Activated CD4-positive, alpha-beta T cell treated with anti-CD3 and anti-CD28 coated beads, Interleukin-2, amount 50 U/mL, for 48 hours (primary cell): Measurements from ENCODE around the gene PRDM16.
"Not testable (repeated sequence)": the region's sequence is repeated elsewhere in the genome, so short reads cannot be mapped to it uniquely, and the experiment has no call there.

Experiments
- DNase-seq, 2 experiments: peaks; one replicate each; pipeline ENCODE4 v3.0.0-alpha.2; 2020

PRDM16 gene

DNA sequence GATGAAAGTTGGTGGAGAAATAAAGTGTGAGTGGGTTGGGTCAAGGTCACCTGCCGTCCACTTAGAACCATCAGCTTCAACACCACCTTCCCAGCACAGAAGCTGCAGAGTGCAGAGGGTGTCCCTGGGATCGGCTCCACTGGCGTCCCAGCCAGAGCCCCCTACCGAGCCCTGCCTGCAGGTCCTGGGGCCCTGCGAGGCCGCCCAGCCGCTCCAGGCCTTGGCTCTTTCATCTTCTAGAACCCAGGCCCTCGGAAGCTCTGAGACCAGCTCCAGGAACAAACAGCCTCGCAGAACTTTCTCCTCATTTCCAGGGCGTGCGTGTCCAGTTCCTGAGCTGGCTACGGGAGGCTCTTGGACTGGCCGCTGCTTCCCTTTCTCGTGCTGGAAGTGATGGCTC is 166.0 kb downstream of the PRDM16 start:
- no peak for DNase-seq

DNA sequence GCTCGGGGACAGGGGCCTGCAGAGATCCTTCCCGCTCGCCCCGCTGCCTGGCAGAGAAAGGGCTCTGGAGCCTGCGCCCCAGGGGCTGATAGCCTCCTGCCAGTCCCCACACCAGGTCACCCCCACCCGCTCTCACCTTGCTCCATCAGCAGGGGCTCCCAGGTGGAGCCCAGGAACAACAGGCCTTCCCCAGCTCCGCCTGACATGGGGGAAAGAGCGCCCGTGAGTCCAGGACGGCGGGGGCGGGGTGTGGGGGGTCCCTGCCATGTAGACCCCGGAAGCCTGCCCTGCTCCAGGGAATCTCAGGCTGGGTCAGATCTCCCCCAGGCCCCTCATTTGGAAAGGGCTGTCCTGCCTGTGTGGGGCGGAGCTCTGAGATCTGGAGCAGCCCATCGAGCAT is 166.5 kb downstream of the PRDM16 start:
- DNase-seq: no peak

GRCh38 chr1:3236361-3236760 is 167.4 kb downstream of the PRDM16 start:
- DNase-seq: no peak

DNA sequence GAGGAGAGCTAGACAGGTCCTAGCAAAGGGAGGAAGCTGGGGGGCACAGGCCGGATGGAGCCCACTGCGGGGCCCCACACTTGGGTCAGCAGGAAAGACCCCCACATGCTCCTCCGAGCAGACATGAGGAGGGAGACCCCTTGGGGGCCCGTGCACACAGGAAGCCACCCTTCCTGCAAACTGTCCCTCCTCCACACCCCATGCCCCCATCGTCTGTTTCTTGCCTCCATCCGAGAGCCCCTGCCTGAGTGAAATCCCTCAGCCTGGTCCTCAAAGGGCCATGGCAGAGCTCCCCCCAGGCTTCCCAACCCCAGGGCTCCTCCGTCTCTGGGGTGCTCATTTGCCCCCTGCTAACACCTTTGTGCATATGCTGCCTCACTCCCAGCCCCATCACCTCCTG is 168.0 kb downstream of the PRDM16 start:
- no peak for DNase-seq

DNA sequence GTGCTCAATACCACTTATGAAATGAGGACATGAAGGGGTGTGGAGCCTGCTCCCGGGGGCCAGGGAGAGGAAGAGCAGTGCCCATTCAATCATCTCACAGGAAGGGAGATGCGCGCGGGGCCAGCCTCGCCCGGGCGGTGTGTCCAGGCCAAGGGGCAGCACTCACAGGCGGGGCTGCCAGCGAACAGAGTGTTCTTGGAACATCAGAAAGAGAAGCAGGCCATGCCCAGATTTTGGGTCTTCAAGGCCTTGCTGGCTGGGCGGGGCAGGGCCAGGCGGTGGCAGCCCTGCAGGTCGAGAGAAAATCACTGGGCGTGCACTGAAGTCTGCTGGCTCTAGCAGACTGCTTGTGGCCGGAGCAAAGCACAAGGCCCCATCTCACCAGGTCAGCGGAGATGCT is 168.6 kb downstream of the PRDM16 start:
- no peak for DNase-seq

- no peak for DNase-seq
Observed at GRCh38 chr1:3237994-3238702, 169.1 kb downstream of the PRDM16 start.

DNA sequence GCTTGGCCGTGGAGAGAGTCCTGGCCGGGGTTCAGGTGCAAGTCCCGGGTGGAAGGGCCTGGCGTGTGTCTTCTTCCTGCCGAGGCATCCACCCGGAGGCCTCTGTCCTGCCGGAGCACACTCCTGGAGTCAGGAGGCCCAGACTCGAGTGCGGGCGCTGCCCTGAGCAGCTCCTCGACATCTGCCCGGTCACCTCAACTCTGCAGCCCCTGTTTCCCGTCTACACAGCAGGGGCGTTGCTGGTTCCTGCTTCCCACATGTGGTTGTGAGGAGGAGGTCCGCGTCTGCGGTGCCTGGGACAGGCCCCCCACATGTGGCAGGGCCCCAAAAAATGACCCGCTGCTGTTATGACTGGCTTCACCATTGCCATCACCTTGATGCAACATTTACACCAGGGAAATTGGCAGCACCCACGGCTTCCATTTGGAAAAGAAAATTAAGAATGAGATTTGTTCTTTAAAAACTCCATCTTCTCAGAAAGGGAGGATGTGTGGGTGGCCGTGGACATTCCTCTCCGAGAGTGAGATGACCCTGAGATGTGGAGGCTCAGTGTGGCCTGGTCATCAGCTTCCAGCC is 169.8 kb downstream of the PRDM16 start:
- no peak for DNase-seq

- DNase-seq: not testable (repeated sequence)
Observed at GRCh38 chr1:3239991-3240390, 171.0 kb downstream of the PRDM16 start.

GRCh38 chr1:3240524-3241235 is 171.7 kb downstream of the PRDM16 start:
- DNase-seq: no peak

GRCh38 chr1:3241236-3241550 is 172.2 kb downstream of the PRDM16 start:
- no peak for DNase-seq

DNA sequence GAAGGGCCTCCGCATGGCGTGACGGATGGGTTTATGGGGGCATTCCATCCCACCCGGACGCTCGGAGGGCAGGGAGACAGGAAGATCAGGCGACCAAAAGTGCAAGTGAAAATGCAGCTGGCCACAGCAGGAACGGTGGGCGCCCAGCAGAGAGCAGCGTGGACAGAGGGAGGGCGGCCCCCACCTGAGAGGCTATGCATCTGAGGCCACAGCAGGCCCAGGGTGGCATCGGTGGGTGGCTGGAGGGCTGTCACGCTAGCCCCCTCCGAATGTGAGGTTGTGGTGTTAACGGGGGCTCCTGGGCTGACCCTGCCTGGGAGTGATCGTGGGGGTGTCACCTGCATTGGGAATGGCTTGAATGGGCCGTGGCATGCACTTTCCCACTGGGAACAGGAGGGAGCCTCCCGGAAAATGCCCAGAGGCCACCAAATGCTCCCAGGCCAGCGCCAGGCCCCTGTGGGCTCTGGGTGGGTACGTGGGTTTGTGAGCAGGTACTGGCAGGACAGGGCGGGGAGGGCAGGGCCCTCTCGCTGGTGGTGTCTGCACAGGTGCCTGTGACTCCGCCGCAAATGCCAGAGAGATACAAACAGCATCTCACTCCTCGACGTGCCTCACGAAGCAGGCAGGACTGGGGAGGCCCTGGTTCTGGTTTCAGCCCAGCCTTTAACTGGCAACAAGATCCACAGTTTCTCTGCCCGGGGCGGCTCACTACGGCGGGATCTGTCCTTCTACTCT is 172.8 kb downstream of the PRDM16 start:
- DNase-seq: no peak

GRCh38 chr1:3242408-3243260 is 173.6 kb downstream of the PRDM16 start:
- no peak for DNase-seq

GRCh38 chr1:3243304-3243703 is 174.3 kb downstream of the PRDM16 start:
- DNase-seq: no peak

GRCh38 chr1:3244025-3244926 is 175.3 kb downstream of the PRDM16 start:
- DNase-seq: no peak

GRCh38 chr1:3244927-3245315 is 175.9 kb downstream of the PRDM16 start:
- no peak for DNase-seq

- no peak for DNase-seq
Observed at GRCh38 chr1:3245344-3245743, 176.3 kb downstream of the PRDM16 start.

DNA sequence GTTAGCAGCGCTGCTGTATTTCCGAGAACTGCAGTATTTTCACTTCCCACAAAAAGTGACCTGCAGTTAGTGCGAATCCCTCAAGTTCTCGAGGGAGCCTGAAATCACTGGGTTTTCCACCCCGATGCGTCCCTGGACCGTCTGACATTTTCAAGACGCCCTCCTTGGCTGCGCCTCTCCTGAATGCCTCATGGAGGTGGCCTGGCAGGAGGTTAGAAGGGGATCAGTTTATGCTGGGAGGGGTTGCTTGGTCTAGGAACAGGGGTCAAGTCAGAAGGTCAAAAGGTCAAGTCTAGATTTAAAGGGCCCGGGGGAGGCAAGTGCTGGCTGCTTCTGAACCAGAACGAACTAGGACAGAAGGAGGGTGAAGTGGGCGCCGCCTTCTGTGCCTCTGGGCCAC is 176.8 kb downstream of the PRDM16 start:
- DNase-seq: no peak

GRCh38 chr1:3246251-3246650 is 177.2 kb downstream of the PRDM16 start:
- DNase-seq: no peak

- no peak for DNase-seq
Observed at GRCh38 chr1:3247521-3248121, 178.6 kb downstream of the PRDM16 start.

DNA sequence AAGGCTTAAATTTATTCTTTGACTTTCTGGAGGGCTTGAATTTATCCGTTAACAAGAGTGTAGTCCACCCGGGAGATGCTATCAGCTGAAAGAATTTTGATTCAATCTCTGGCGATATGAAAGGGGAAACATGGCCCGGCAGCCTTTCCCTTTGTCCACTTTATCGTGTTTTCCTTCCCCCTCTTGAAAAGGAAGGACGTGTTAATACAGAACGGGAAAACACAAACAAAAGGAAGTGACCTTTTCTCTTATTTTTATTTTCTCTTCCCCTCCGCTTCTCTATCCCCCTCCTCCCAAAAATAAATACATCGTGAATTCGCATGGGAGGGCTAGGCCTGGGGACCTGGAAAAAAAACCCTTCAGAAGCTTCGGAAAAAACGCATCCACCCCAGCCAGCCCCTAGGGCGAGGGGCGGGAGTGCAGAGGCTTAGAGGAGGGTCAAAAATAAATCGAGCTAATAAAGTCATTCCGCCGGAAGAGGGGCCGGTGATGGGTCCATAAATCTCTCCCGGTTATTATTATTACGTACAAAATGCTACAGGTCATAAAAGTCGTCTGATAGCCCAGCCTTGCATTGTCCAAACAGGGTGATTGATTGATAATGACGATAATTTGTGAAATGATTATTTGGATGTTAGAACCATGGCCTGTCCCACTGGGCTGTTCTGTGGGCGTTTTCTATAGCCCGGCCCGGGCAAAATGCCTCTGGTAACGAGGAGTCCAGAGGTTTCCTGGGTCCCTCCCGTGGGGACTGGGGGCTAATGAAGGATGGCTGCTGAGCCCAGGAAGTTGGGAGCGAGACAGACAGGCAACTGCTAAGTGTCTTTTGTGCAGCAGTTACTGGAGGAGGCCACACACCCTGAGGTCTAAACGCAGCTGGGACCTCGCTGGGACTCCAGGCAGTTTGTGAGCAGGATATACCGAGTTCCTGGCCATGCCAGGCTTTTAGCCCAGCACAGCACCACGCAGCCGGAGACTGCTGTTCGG is 179.4 kb downstream of the PRDM16 start:
- no peak for DNase-seq
